NCI-H524 treated with DMSO at 0.1 percent for 48 hours (cell line): ENCODE measurements around the gene RPUSD2.

Experiments
- DNase-seq: peaks from one replicate; lab custom pipeline; 2025; lab: John Stamatoyannopoulos, UW

The RPUSD2 gene

DNA sequence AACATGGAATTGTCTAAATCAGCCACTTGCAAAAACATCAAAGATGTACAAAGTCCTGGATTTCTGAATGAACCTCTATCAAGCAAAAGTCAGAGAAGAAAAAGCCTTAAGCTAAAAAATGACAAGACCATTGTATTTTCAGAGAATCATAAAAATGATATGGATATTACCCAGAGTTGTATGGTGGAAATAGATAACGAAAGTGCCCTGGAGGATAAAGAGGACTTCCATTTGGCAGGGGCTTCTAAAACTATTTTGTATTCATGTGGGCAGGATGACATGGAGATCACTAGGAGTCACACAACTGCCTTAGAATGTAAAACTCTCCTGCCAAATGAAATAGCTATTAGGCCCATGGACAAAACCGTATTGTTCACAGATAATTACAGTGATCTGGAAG, 54.3 kb downstream of the RPUSD2 start:
- DNase-seq, result no peak
